NCI-H748 (cell line): ENCODE results near the gene GPR157.
"Not testable (repeated sequence)": the region's sequence is repeated elsewhere in the genome, so short reads cannot be mapped to it uniquely, and the experiment has no call there.

Source experiments
- DNase-seq: peaks from one replicate; lab custom pipeline; 2025; ENCODE audit not compliant: unreplicated experiment; lab: John Stamatoyannopoulos, UW

Gene GPR157, protein sequence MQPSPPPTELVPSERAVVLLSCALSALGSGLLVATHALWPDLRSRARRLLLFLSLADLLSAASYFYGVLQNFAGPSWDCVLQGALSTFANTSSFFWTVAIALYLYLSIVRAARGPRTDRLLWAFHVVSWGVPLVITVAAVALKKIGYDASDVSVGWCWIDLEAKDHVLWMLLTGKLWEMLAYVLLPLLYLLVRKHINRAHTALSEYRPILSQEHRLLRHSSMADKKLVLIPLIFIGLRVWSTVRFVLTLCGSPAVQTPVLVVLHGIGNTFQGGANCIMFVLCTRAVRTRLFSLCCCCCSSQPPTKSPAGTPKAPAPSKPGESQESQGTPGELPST

DNA sequence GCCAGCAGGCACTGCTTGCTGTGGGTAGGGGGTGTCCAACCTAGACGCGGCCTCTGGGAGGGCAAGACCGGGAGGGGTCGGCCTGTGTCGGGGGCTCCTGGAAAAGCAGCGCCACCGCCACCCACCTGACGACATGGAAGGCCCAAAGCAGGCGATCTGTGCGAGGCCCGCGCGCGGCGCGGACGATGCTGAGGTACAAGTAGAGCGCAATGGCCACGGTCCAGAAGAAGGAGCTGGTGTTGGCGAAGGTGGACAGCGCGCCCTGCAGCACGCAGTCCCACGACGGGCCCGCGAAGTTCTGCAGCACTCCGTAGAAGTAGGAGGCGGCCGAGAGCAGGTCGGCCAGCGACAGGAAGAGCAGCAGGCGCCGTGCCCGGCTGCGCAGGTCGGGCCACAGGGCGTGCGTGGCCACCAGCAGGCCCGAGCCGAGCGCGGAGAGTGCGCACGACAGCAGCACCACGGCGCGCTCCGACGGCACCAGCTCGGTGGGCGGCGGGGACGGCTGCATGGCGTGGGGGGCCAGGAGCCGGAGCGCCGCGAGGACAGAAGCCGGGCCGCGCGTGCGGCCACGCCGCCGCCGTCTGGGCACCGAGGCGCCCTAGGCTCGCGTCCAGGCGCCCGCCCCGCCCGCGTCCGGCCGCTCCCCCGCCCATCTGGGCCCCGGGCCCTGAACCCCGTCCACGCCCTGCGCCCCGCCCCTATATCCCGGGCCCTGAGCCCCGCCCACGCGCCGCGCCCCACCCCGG is at the start of gene GPR157:
GPR157 (minus strand) TSS at position 583 of the 746 bp plus-strand sequence; CDS start at position 508, 75 bp downstream.
- peak; percentile 68 for DNase-seq

DNA sequence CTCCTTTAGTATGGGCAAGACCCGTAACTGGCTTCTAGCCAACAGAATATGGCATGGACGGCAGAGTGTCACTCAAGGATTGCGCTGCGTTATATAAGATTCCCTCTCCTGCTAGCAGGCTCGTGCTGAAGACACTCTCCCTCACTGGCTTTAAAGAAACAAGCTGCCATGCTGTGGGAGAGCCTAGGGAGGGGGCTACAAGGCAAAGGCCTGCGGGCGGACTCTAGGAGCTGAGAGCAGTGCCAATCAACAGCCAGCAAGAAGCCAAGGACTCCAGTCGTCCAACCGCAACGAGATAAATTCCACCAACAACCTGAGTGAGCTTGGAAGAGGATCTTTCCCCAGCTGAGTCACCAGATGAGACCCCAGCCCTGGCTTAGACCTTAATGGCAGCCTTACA is 45.9 kb upstream of the GPR157 start:
- DNase-seq, result no peak

DNA sequence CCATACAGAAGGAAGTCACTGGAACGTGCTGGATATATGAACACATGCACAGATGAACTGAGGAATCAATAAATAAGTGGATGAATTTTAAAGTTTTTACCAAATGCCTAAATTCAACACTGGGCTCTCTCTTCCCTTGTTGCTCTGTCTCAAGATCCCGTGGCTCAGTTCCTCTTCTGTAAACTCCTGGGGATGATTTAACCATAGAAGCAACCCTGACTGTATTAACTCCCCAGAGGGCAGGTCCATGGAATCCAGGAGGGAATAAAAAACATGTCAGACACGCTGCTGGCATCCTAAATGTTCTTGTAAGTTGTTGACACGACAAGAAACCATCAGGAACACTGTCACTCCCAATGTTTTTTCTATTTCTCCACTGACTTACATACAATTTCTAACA is 45.3 kb upstream of the GPR157 start:
- DNase-seq, result no peak

DNA sequence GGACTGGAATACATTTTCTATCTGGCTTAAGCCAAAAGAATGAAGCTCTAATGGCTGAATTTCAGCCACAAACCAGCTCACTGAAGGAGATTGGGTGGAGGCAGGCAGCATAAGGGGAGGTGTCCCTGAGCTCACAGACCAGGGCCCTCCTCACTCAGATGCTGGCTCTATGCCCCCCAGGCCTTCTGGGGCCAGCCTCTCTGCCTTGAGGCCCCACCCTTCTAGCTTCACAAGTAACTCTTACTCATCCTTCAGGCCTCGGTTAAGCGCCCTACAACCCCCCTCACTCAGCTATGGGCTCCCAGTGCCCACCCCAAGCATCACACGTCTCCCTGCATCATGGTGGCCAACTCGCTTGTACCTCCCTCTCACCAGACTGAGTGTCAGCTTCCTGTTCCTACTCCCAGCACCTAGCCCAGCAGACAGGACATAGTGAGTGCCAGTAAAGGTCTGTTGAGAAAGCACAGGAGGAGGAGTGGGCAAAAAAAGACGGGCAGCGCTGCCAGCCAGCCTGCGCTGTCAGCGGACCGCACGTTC is 40.8 kb upstream of the GPR157 start:
- DNase-seq, result no peak

DNA sequence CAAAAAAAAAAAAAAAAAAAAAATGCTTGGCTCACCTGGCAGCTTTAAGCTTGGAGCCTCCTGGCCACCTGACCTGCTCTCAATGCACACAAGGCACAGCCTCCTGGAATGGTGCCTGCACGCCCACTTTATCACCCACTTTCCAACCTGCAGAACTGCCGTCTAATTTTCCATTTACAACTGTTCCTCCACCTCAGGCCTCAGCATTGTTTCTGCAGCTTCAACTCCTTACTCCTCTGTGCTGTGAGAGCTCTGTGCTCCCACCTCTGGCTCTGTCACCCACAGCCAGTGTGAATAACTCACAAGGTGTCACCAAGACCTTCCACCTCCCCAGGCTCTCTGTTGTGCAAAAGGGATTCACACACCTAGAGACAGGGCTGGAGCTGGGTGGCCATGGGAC is 38.7 kb upstream of the GPR157 start:
- no peak for DNase-seq

DNA sequence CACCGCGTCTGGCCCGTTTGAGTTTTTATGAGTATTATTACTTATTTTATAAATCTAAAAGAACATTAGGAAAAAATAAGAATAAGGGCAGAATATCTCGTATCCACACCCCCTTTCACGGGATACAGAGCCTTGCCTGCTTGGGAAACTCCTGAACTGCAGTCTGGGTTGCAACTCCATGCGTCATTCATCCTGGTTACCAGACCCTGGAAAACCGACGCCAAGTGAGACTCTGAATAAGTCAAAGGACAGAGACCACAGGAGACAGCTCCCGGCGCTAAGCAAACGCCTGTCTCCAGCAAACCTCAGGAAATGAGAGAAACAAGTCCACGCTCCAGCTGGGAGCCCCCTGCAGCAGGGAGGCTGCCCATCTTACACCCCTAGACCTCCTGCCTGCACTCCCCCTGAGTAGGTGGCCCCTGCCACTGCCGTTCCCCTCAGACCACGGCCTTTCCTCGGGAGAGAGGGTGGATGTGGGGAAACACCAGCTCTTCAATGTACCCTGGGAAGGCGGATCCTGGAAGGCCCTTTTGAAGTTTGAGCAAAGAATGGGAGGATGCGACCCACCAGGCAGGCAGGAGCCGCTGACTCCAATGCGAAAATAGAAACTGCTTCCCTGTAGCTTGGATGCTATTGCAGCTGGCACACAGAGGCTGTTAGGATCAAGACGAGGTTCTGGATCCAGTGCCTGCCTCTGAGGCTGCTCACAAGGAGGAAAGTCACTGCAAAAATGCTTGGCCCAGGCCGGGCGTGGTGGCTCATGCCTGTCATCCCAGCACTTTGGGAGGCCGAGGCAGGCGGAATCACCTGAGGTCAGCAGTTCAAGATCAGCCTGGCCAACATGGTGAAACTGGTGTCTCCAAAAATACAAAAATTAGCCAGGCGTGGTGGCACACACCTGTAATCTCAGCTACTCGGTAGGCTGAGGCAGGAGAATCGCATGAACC is 37.7 kb upstream of the GPR157 start:
- DNase-seq, result no peak

DNA sequence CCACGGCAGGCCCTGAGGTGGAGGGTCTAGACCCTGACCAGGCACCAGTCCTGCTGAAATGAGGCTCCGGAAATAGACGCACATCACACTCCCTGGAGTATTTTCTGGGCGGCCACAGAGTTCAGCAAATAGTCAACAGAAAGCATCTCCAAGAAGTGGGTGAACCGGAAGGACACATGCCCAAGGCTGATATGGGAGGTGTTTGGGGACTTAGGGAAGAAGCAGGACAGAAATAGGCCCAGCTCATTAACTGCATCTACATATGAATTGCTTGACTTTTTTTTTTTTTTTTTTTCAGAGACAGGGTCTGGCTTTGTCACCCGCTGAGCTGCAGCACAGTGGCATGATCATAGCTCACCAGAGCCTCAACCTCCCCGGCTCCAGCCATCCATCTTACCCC is 36.5 kb upstream of the GPR157 start:
- DNase-seq, result no peak

DNA sequence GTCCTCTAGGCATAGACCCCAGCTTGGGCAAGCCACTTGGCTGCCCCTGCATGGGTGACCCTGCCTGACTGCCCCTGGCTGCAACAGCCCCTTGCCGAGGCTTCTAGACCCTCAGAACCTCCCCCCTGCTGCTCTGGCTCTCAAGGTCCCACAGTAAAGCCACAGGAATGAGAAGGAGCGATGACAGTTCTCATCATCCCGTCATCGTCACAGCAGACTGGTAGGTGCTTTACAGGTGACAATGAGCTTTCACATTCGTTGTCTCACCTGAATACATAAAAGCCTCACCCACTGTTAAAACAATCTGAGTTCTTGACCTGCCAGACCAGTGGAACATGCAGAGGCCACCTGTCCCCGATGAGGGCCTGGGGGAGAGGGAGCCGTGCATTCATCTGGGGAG is 36.0 kb upstream of the GPR157 start:
- no peak for DNase-seq

DNA sequence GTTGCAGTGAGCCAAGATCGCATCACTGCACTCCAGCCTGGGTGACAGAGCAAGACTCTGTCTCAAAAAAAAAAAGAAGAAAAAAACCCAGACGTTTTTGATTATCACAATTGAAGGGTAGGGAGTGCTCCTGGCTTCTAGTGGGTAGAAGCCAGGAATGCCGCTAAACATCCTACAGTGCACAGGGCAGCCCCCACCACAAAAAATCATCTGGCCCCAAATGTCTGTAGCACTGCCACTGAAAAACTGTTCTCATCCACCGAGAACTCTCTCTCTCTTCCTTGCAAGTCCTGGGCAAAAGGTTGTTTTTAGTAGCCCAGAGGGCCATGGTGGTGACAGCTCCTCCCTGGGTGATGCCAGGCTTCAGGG is 35.6 kb upstream of the GPR157 start:
- DNase-seq, result no peak

DNA sequence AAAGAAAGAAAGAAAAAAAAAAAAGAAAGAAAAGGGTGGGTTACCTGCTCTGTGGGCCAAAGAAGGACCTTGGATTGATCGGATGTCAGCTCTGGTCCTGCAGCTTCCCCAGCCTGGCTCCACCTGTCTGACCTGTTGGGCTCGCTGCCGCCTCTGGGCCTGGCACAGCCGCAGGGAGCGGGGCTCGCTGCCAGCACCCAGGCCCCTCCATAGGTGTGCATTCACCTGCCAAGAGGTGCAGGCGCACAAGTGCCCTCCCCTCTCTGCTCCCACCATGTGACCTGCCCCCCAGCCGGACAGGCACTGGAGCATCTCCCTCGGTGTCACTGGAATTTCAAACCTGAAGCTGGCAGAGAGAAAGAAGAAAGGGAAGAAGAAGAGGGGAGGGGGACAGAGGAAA is 33.1 kb upstream of the GPR157 start:
- no peak for DNase-seq

DNA sequence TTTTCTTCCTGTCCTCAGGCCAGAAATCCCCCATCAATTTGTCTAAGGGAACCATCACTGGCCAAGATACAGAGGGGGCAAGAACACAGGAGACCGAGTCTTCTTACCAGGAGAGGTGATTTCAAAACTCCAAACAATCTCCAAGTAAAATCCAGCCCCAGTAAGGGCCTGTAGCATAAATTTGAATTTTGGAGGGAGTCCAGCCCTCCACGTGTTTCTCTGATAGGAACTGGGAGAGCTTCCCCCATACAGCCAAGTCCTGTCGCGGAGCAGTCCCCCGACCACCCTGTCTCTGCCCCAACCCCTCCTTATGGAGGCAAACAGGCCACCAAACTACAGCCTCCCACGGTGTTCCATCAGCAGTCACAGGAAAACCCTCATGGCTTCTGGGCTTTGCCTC is 32.4 kb upstream of the GPR157 start:
- no peak for DNase-seq

DNA sequence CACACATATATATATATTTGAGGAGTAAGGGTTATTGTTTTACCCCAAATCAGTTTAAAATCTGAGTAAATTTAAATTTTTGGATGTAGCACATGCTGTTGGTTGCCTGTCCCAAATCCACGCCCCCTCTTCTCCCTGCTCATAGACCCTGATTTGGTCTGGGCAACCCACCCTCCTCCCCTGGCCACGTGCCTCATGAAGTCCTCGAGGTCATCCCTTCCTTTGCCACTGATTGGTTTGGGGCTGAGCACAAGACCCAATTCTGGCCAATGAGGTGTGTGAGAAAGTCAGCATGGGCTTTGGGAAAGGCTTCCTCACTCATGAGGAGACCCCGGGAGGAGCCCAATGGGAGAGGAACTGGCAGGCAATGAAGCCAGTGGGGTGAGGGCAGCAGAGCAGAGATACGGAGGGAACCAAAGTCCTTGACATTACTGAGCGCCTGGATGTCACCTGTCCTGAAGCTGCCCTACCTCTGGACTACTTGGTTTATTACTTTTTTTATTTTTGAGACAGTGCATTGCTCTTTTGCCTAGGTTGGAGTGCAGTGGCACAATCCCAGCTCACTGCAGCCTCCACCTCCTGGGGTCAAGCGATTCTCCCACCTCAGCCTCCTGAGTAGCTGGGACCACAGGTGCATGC is 31.3 kb upstream of the GPR157 start:
- no peak for DNase-seq

DNA sequence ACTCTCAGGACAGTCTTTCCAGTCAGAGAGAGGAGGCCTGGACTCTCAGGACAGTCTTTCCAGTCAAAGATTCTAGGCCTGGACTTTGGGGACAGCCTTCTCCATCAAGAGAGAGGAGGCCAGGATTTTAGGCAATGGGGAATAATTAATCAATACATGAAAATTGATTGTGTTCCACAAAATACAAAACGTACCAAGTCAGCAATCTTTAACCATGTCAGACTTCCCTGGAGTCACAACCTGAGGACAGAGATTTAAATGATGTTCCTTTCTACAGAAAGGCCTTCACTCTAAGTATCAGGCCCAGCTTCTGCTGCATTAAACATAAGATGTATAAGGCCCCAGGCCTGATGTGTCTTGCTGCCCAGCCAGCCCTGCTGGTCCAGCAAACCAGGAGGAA is 27.0 kb upstream of the GPR157 start:
- DNase-seq, result no peak

DNA sequence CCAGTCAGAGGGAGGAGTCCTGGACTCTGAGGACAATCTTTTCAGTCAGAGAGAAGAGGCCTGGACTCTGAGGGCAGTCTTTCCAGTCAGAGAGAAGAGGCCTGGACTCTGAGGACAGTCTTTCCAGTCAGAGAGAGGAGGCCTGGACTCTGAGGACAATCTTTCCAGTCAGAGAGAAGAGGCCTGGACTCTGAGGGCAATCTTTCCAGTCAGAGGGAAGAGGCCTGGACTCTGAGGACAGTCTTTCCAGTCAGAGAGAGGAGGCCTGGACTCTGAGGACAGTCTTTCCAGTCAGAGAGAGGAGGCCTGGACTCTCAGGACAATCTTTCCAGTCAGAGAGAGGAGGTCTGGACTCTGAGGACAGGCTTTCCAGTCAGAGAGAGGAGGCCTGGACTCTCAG is 26.5 kb upstream of the GPR157 start:
- DNase-seq, result not testable (repeated sequence)

DNA sequence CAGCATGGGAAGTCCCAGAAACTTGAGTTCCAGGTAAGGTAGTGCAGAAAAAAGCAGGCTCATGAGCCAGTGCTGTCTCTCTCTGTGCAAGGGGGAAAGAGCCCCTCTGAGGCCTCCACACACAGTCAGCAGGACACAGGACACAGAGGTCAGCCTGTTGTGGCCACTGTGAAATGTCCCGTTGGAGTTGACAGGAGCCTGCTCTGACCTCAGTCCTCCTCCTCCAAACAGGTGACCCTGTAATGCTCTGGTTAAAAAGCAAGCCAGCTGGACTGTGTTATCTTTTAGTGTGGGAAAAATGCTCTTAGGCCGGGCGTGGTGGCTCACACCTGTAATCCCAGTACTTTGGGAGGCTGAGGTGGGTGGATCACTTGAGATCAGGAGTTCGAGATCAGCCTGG is 24.2 kb upstream of the GPR157 start:
- no peak for DNase-seq

DNA sequence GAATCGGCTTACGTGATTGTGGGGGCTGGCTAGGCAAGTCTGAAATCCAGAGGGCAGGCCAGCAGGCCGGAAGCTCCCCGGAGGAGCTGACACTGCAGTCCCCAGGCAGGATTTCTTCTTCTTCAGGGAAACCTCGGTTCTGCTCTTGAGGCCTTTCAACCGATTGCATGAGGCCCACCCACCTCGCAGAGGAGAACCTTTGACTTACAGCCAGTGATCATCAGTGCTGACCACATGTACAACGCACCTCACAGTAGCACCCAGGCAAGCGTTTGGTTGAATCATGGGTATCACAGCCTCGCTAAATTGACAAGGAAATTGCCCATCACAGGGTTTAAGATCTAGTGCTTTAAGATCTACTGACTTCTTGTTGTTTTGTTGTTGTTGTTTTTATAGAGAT is 23.6 kb upstream of the GPR157 start:
- no peak for DNase-seq

DNA sequence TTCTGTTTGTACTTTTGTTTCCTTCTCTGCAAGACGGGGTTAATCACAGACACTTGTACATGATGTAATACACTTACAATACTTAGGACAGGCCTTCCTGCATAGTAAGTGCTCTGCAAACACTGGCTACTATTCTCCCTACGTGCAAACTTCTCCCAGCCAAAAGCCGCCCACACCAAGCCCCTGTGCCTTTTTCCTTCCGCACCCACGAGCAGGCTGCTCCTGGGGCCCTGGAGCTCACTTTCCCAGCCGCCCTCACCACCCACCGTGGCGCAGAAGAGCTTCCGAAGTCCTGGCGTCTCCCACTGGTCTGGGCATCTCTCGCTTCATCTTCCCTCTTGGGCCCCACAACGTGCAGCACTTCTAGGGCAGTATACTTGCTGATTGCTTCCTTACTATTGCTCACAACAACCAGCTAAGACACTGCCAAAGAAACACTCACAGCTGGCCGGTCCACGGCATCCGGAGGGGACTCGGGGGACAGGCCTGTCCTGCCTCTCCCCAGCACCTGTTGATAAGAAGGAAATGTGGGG is 22.5 kb upstream of the GPR157 start:
- DNase-seq, result no peak

DNA sequence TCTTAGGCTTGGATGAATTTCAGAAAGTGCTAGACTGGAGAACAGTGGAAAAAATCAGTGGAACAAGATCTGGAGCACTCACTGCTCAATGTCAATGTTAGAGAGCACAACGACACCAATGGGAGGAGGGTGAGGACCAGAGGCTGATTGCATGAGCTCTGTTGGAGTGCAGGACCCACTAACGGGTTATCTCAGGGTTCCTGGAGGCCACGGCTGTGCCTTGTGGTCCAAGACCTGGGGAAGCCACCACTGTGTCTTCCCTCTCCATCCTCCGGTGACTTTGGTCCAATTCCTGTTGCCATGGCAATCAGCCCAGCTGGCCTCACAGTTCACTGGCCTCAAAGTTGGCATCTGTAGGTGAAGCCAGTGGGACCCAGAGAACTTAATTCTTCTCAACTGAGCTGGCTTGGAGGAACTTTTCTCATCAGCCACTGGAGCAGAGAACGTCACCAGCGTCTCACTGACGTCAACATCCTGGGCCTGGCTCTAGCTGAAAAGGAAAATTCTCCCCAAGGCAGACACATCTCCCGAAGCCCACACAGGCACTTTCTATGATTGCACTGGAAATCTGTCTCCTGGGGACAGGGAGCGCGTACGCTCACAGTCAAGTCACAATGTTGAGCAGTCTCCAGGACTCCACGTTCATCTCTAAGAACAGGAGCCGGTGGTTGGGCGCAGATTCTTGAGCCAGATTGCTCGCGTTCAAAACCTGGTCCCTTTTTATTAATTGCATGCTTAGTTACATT is 21.9 kb upstream of the GPR157 start:
- DNase-seq, result no peak

DNA sequence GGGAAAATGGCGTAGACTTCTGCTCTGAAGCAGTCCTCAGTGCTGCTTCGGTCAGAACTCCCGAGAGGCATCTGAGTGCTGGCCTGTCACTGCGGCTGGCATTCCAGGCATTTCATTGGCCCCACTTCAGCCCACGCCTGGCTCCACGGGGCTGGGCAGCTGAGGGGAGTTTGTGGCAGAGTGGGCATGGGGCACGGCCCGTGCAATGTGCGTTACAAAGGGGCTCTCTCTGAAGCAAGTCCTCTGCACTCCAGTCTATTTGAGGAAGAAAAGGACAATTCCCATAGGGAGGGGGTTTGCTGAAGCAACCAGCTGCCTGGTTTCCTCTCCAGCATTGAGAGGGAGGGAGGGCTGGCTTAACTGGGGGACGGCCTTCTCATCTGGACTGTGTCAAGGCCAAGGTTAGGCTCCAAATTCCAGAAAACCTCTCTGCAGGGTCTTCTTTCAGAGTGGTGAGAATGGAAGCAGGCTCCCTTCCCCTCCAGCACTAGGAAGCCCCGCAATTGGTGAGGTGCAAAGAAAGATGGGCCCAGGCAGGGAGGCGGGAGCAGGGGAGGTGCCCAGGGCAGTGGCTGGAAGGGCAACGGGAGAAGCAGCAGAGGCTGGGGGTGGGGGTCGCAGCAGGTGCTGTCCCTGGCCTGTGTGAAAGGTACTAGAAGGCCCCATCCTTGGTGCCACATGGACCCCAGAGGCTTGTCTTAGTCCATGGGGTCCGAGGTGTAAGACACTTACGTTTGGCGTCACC is 21.1 kb upstream of the GPR157 start:
- DNase-seq, result no peak
